Measurements from ENCODE around the gene REC114. TPM values are rescaled to one million over a fixed set of nuclear protein-coding genes. Genes with fewer than 3 reads are reported as not detected.
A peak's percentile ranks its signal among the peaks of the same experiment; 100 is the strongest.

REC114 gene
- total RNA-seq, 1 experiment from 2014 or later, result not detected

DNA sequence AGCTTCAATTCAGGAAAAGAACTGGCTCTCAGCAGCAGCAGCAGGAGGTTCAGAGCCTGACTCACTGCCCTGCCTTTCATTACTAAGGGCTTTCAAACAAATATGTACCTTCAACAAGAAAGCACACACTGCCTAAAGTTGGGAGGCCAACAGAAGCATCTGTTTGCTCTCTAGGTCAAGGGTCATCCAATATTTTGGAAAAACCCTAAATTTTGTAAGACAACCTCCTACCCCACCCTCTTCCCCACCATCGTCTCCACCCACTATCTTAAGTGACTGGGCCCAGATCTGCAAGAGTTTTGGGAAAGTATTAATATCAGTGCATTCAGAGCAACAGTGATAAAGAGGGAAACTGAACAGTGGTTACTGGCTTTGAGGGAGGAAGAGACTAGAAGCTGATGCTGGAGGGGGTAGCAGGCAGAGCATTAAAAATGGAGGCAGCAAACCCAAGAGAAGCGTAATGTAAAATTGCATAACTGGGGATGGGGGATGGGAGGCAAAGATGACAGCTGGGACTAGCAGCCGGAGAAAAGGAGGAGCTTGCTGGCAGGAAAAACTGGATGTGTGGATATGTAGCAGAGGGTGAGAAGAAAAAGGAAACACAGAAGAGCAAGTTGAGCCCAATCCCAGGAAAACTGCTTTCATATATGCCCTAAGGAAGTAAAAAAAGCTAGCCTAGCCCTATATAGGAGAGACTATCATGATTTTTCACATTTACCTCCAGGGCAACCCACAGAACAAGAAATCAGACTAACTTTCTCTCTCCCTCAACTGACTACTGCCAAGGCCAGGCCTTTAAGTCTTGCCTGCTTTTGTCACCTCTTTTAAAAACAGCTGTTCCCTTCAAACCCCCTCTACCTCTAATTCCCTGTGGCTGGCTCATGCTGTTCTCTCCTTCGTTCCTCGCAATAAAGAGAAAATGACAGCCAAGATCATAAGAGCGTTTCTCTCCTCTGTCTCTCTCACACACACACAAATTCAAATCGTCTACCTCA, 158.8 kb downstream of the REC114 start:
- no peaks in the 10 kb centered on the region for H3K36me3 ChIP-seq (ENCODE audit: control insufficient read depth in 1 of 2, insufficient read depth in 2 of 2, low read length in 2 of 2)
- H2AFZ ChIP-seq (ENCODE audit: low read depth, low read length, poor library complexity, severe bottlenecking), result no peak overlapping the region
- CTCF ChIA-PET, result interaction anchor here (0.9 kb wide), 1 partner anchor 34 kb away, joined by 4 read pairs; no protein-coding TSS in a partner anchor
- H3K9me2 ChIP-seq (ENCODE audit: insufficient read depth), result no peaks in the 10 kb centered on the region
- no peaks in the 10 kb centered on the region for H3K27me3 ChIP-seq (ENCODE audit: insufficient read depth, low read length)
- H3K79me2 ChIP-seq (ENCODE audit: insufficient read depth, low read length), result peaks cover 97% of the 10 kb centered on the region
- no TSS peak for BruUV-seq (replicated peaks)
- RAD21 ChIA-PET (ENCODE audit: low non-redundant PET in 1 of 2, low total read pairs in 2 of 2, uncharacterized antibody in 2 of 2, unreplicated experiment in 2 of 2), result no interaction called here
- H3K4me1 ChIP-seq (ENCODE audit: control insufficient read depth in 1 of 2, insufficient read depth in 2 of 2, low read length in 2 of 2), result peaks cover 23 to 35% of the 10 kb centered on the region in 2 experiments
- ATAC-seq (peak; percentile 40; the same call in 1 of the 2 replicates), DNase-seq (ENCODE audit: low read depth, low spot score) (no peak)
- TF ChIP-seq CEBPB (IDR thresholded peaks at IDR 0.05; ENCODE audit: low read depth) (peak; percentile 34; the same call in 1 of the 2 replicates), TCF7L2 (IDR thresholded peaks at IDR 0.05; ENCODE audit: borderline replicate concordance, extremely low read depth, insufficient read depth, insufficient read length) (no peak), FOSL1 (IDR thresholded peaks at IDR 0.05; ENCODE audit: low read depth) (peak; percentile 3; the same call in 1 of the 2 replicates)
- H3K27ac ChIP-seq (ENCODE audit: low read depth, low read length), result no peak overlapping the region
- no peak overlapping the region for H3K4me3 ChIP-seq (replicated peaks in 1 of 2; ENCODE audit: low read depth in 1 of 2, low read length in 2 of 2)
- H3K9ac ChIP-seq (ENCODE audit: low read length), result no peak overlapping the region
- intact Hi-C loops (cut with micrococcal nuclease), result no loop called here
- H3K9me3 ChIP-seq (ENCODE audit: control insufficient read depth in 1 of 2, insufficient read depth in 1 of 2, low read depth in 1 of 2, low read length in 2 of 2), result no peaks in the 10 kb centered on the region
- peak overlapping the region; percentile 30 for H3K4me2 ChIP-seq (ENCODE audit: low read length)
- peaks cover 10% of the 10 kb centered on the region; the same call in 1 of the 2 replicates for H4K20me1 ChIP-seq (ENCODE audit: insufficient read depth)
- POLR2A ChIA-PET, result no interaction called here

DNA sequence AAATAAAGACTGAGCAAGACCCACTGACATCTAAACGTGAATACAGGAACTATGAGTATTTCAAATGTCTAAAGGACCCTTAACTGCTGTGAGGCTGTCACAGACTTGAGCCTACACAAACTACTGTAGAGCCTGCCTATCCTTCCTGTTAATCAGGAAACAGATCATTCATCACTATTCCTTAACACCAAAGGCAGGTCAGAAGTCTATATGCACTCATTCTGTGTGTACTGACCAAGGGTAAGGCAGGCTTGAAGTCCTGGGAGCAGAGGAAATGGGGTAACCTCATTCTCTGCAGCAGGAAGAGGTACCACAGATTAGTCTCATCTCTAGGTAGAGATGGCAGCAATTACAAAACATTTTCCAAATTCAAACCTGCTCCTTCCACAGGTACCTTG, 159.5 kb downstream of the REC114 start:
- ChIA-PET POLR2A (no interaction called here), CTCF (interaction anchor here (0.9 to 1.3 kb wide), 2 partner anchors 34 kb away, joined by 4 to 6 read pairs; no protein-coding TSS in a partner anchor), RAD21 (ENCODE audit: low non-redundant PET in 1 of 2, low total read pairs in 2 of 2, uncharacterized antibody in 2 of 2, unreplicated experiment in 2 of 2) (no interaction called here)
- Histone ChIP-seq H3K4me2 (ENCODE audit: low read length) (no peak overlapping the region), H2AFZ (ENCODE audit: low read depth, low read length, poor library complexity, severe bottlenecking) (no peak overlapping the region), H3K4me1 (ENCODE audit: control insufficient read depth in 1 of 2, insufficient read depth in 2 of 2, low read length in 2 of 2) (peaks cover 23 to 35% of the 10 kb centered on the region in 2 experiments), H3K79me2 (ENCODE audit: insufficient read depth, low read length) (peaks cover 97% of the 10 kb centered on the region), H4K20me1 (ENCODE audit: insufficient read depth) (peaks cover 10% of the 10 kb centered on the region; the same call in 1 of the 2 replicates), H3K27me3 (ENCODE audit: insufficient read depth, low read length) (no peaks in the 10 kb centered on the region), H3K9me2 (ENCODE audit: insufficient read depth) (no peaks in the 10 kb centered on the region), H3K9me3 (ENCODE audit: control insufficient read depth in 1 of 2, insufficient read depth in 1 of 2, low read depth in 1 of 2, low read length in 2 of 2) (no peaks in the 10 kb centered on the region), H3K36me3 (ENCODE audit: control insufficient read depth in 1 of 2, insufficient read depth in 2 of 2, low read length in 2 of 2) (no peaks in the 10 kb centered on the region), H3K4me3 (replicated peaks in 1 of 2; ENCODE audit: low read depth in 1 of 2, low read length in 2 of 2) (no peak overlapping the region), H3K27ac (ENCODE audit: low read depth, low read length) (no peak overlapping the region), H3K9ac (ENCODE audit: low read length) (no peak overlapping the region)
- BruUV-seq (replicated peaks), result no TSS peak
- ATAC-seq (no peak), DNase-seq (ENCODE audit: low read depth, low spot score) (no peak)
- intact Hi-C loops (cut with micrococcal nuclease), result no loop called here
- TF ChIP-seq ELF1 (IDR thresholded peaks at IDR 0.05; ENCODE audit: borderline replicate concordance, low read depth) (no peak), CEBPB (IDR thresholded peaks at IDR 0.05; ENCODE audit: low read depth) (no peak), POLR2AphosphoS5 (IDR thresholded peaks at IDR 0.05; ENCODE audit: low read depth, low read length) (no peak), RAD21 (IDR thresholded peaks at IDR 0.05; ENCODE audit: low read depth) (no peak), EZH2phosphoT487 (IDR thresholded peaks at IDR 0.05; ENCODE audit: borderline replicate concordance) (no peak), POLR2A (IDR thresholded peaks at IDR 0.05; ENCODE audit: borderline replicate concordance, extremely low read depth, insufficient read depth, insufficient read length) (no peak), ZNF274 (IDR thresholded peaks at IDR 0.05; ENCODE audit: low read depth, low read length) (no peak), FOSL1 (IDR thresholded peaks at IDR 0.05; ENCODE audit: low read depth) (no peak), ZFX (IDR thresholded peaks at IDR 0.05) (no peak), CBX3 (IDR thresholded peaks at IDR 0.05; ENCODE audit: low read depth) (no peak), SIN3A (IDR thresholded peaks at IDR 0.05; ENCODE audit: low read depth) (no peak)
- TF ChIP-seq, protein P1, sequence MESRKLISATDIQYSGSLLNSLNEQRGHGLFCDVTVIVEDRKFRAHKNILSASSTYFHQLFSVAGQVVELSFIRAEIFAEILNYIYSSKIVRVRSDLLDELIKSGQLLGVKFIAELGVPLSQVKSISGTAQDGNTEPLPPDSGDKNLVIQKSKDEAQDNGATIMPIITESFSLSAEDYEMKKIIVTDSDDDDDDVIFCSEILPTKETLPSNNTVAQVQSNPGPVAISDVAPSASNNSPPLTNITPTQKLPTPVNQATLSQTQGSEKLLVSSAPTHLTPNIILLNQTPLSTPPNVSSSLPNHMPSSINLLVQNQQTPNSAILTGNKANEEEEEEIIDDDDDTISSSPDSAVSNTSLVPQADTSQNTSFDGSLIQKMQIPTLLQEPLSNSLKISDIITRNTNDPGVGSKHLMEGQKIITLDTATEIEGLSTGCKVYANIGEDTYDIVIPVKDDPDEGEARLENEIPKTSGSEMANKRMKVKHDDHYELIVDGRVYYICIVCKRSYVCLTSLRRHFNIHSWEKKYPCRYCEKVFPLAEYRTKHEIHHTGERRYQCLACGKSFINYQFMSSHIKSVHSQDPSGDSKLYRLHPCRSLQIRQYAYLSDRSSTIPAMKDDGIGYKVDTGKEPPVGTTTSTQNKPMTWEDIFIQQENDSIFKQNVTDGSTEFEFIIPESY (IDR thresholded peaks at IDR 0.05; ENCODE audit: extremely low read depth, insufficient replicate concordance, low read length), result no peak
- TF ChIP-seq, protein P2, sequence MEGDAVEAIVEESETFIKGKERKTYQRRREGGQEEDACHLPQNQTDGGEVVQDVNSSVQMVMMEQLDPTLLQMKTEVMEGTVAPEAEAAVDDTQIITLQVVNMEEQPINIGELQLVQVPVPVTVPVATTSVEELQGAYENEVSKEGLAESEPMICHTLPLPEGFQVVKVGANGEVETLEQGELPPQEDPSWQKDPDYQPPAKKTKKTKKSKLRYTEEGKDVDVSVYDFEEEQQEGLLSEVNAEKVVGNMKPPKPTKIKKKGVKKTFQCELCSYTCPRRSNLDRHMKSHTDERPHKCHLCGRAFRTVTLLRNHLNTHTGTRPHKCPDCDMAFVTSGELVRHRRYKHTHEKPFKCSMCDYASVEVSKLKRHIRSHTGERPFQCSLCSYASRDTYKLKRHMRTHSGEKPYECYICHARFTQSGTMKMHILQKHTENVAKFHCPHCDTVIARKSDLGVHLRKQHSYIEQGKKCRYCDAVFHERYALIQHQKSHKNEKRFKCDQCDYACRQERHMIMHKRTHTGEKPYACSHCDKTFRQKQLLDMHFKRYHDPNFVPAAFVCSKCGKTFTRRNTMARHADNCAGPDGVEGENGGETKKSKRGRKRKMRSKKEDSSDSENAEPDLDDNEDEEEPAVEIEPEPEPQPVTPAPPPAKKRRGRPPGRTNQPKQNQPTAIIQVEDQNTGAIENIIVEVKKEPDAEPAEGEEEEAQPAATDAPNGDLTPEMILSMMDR (IDR thresholded peaks at IDR 0.05 in 2 of 3, conservative IDR thresholded peaks at IDR 0.05 in 1 of 3; ENCODE audit: borderline replicate concordance in 1 of 3, insufficient read depth in 1 of 3, low read depth in 2 of 3, low read length in 2 of 3), result no peak
